ENCODE measurements around the gene DGKA. TPM values are rescaled to one million over a fixed set of nuclear protein-coding genes. Genes with fewer than 3 reads are reported as not detected.

DGKA gene
- total and polyA plus RNA-seq, 2 of the 4 experiments (the other 2 are of a cell fraction) = 71.9 to 75.1 TPM

- Histone ChIP-seq H3K18ac (ENCODE audit: low read depth, low read length) (no peak overlapping the region; the same call in 1 of the 2 replicates), H4K91ac (ENCODE audit: insufficient read depth, low read depth, low read length) (no peak overlapping the region), H3K27ac (ENCODE audit: insufficient read depth, low read length) (no peak overlapping the region), H3K4ac (ENCODE audit: low read depth, low read length) (no peak overlapping the region), H3K27me3 (ENCODE audit: control insufficient read depth, insufficient read depth, low read length) (no peaks in the 10 kb centered on the region), H3K9me3 (ENCODE audit: control insufficient read depth, insufficient read depth, low read length) (no peaks in the 10 kb centered on the region), H3K4me1 (ENCODE audit: control insufficient read depth, insufficient read depth, low read length) (peaks cover 8% of the 10 kb centered on the region; the same call in 1 of the 2 replicates), H4K20me1 (ENCODE audit: insufficient read depth, low read length) (peaks cover 5% of the 10 kb centered on the region; the same call in 1 of the 2 replicates), H2BK5ac (ENCODE audit: low read depth, low read length, poor library complexity, severe bottlenecking) (no peak overlapping the region), H4K8ac (ENCODE audit: low read depth in 2 of 2, low read length in 2 of 2) (no peak overlapping the region; a peak in 1 of 4 replicates), H2AFZ (replicated peaks; ENCODE audit: low read length, poor library complexity) (no peak overlapping the region), H3K9me1 (ENCODE audit: insufficient read depth, low read length) (peaks cover 8% of the 10 kb centered on the region), H2AK5ac (ENCODE audit: low read depth, low read length) (peak overlapping the region; percentile 23; the same call in 1 of the 2 replicates), H3K79me1 (ENCODE audit: low read depth in 1 of 2, low read length in 2 of 2) (peaks cover 0 to 13% of the 10 kb centered on the region in 2 experiments; a peak in 1 of 4 replicates), H3K36me3 (ENCODE audit: control insufficient read depth, insufficient read depth, low read length) (peaks cover 30% of the 10 kb centered on the region), H2BK20ac (ENCODE audit: low read depth, low read length) (no peak overlapping the region), H2BK120ac (ENCODE audit: low read depth, low read length) (no peak overlapping the region), H3K4me2 (ENCODE audit: low read depth, low read length) (no peak overlapping the region), H2AK9ac (replicated peaks; ENCODE audit: low read depth, low read length, poor library complexity) (no peak overlapping the region), H2BK15ac (ENCODE audit: low read depth, low read length) (no peak overlapping the region), H3K23ac (ENCODE audit: low read depth, low read length) (no peak overlapping the region), H3K14ac (replicated peaks; ENCODE audit: low read depth, low read length) (no peak overlapping the region), H4K5ac (ENCODE audit: low read depth, low read length) (no peak overlapping the region), H3K56ac (ENCODE audit: extremely low read depth, insufficient read depth, low read length) (no peak overlapping the region), H3K4me3 (ENCODE audit: insufficient read depth, low read depth, low read length) (no peak overlapping the region), H3K9ac (ENCODE audit: low read depth, low read length) (no peak overlapping the region)
- ChIA-PET POLR2A (ENCODE audit: unreplicated experiment) (interaction anchor here (0.5 to 0.6 kb wide), 2 partner anchors 110 to 188 kb away, joined by 3 to 4 read pairs; no protein-coding TSS in a partner anchor), CTCF (interaction anchor here (0.6 kb wide), 2 partner anchors 27 to 148 kb away, joined by 3 read pairs; no protein-coding TSS in a partner anchor)
- intact Hi-C loops (cut with micrococcal nuclease) (no loop called here), dilution Hi-C loops (cut with HindIII; ENCODE audit: low sequenced_read_pairs, unreplicated experiment) (no loop called here), in situ Hi-C loops (cut with MboI; ENCODE audit: low sequenced_read_pairs) (no loop called here)
- TF ChIP-seq FOS (IDR thresholded peaks at IDR 0.05; ENCODE audit: low read depth, low read length) (peak; percentile 67), POLR2A (IDR thresholded peaks at IDR 0.05; ENCODE audit: low read depth, low read length) (no peak), SMC3 (IDR thresholded peaks at IDR 0.05; ENCODE audit: low read depth, low read length) (peak; percentile 61), CTCF (conservative IDR thresholded peaks at IDR 0.05; ENCODE audit: low read depth, low read length) (peak; percentile 51), RAD21 (IDR thresholded peaks at IDR 0.05; ENCODE audit: low read length) (peak; percentile 61)
- ATAC-seq (ENCODE audit: low read depth) = peak; percentile 81
- BruUV-seq (replicated peaks) = no TSS peak
- peak; percentile 76 for DNase-seq
- WGBS, 2 experiments (ENCODE audit: extremely low coverage in 2 of 2, insufficient read length in 1 of 2) = 90% methylated on average over 5 of the region's 6 CpGs; no CpG with 5 or more reads in 1 of the 2 experiments
These were observed 25.0 kb downstream of the DGKA start for GRCh38 chr12:55955800-55956508.

Data from IMR-90 (cell line).